Fibroblast of mammary gland (primary cell): ENCODE measurements around the gene GADL1.
A peak's percentile ranks its signal among the peaks of the same experiment; 100 is the strongest.

Experiments
- DNase-seq: peaks from one replicate; pipeline ENCODE4 v3.0.0-alpha.2; 2010; ENCODE audit warnings: low read depth
- H3K4me3 ChIP-seq: 2 replicates; pipeline ENCODE4 v1.5.1; 2011; ENCODE audit warnings: low read depth, mild to moderate bottlenecking, low read length, moderate library complexity; ENCODE audit not compliant: control insufficient read depth
- TF ChIP-seq, protein P1 (sequence below): conservative IDR thresholded peaks from 2 replicates; pipeline ENCODE4 v1.5.1; 2011; ENCODE audit warnings: low read depth, low read length, inconsistent platforms; ENCODE audit not compliant: control insufficient read depth, insufficient read depth

The GADL1 gene

GRCh38 chr3:30719536-30719935 is 174.9 kb downstream of the GADL1 start:
- no peak overlapping the region for H3K4me3 ChIP-seq
- DNase-seq = no peak
- TF ChIP-seq, protein P1, sequence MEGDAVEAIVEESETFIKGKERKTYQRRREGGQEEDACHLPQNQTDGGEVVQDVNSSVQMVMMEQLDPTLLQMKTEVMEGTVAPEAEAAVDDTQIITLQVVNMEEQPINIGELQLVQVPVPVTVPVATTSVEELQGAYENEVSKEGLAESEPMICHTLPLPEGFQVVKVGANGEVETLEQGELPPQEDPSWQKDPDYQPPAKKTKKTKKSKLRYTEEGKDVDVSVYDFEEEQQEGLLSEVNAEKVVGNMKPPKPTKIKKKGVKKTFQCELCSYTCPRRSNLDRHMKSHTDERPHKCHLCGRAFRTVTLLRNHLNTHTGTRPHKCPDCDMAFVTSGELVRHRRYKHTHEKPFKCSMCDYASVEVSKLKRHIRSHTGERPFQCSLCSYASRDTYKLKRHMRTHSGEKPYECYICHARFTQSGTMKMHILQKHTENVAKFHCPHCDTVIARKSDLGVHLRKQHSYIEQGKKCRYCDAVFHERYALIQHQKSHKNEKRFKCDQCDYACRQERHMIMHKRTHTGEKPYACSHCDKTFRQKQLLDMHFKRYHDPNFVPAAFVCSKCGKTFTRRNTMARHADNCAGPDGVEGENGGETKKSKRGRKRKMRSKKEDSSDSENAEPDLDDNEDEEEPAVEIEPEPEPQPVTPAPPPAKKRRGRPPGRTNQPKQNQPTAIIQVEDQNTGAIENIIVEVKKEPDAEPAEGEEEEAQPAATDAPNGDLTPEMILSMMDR = no peak

DNA sequence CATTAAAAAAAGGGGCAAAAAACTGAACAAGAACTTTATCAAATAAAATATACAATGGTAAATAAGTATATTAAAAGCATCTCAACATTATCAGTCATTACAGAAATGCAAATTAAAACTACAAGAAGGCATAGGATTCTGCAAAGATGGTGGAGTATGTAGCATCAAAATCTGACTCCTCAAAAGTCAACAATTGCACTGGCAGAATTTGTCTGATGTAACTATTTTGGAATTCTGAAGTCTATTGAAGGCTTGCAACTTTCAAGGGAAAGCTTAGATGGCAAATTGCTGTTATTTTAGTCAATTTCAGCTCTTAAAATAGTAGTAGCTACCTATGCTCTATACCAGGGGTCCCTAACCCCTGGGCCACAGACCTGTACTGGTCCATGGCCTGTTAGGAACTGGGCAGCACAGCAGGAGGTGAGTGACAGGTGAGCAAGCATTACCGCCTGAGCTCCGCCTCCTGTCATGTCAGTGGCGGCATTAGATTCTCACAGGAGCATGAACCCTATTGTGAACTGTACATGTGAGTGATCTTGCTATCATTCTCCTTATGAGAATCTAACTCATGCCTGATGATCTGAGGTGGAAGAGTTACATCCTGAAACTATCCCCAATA is 180.5 kb downstream of the GADL1 start:
- TF ChIP-seq, protein P1 = no peak
- no peak for DNase-seq
- H3K4me3 ChIP-seq = no peak overlapping the region

DNA sequence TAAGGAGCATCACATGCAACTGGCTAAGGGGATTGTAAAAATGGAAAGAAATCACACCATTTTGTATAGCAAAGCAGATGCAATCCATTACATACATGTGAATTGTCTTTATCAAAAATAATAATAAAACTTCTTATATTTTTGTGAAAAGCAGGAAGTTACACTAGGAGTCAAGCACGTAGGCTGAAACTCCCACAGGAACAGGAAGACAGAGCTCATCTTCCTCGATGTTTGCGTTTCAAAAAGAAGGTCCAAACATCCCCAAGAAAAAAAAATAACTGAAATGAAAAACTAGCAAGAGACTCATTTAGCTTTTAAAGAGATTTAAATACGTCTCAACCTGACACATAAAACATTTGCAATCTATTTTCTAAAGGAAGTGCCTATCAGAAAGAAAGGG is 181.5 kb downstream of the GADL1 start:
- no peak overlapping the region for H3K4me3 ChIP-seq
- DNase-seq = no peak
- TF ChIP-seq, protein P1 = no peak

GRCh38 chr3:30711867-30712266 is 182.6 kb downstream of the GADL1 start:
- no peak overlapping the region for H3K4me3 ChIP-seq
- TF ChIP-seq, protein P1 = no peak
- DNase-seq = no peak

DNA sequence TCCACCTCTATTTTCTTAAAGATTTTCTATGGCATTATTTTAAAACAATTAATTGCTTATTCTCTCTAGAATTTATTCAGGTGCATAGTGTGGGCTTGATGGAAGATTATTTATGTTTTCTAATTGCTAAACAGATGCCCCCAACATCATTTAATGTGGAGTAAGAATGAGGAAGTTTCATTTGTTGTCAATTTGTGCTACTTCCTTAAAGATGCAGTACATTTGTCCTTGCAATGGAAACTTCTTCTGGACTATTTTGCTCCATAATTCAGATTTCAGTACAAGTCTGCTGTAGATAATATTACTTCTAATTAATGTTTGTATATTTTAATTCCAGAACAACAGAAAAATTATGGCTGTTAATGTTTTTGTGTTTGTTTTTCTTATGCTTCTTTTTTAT is 183.3 kb downstream of the GADL1 start:
- no peak overlapping the region for H3K4me3 ChIP-seq
- TF ChIP-seq, protein P1 = no peak
- no peak for DNase-seq

- TF ChIP-seq, protein P1 = no peak
- DNase-seq = no peak
- H3K4me3 ChIP-seq = no peak overlapping the region
These were observed 184.4 kb downstream of the GADL1 start for GRCh38 chr3:30710017-30710416.

GRCh38 chr3:30708472-30708871 is 186.0 kb downstream of the GADL1 start:
- no peak overlapping the region for H3K4me3 ChIP-seq
- TF ChIP-seq, protein P1 = no peak
- DNase-seq = peak; percentile 35
